ENCODE measurements around the gene PARD3.

The PARD3 gene

DNA sequence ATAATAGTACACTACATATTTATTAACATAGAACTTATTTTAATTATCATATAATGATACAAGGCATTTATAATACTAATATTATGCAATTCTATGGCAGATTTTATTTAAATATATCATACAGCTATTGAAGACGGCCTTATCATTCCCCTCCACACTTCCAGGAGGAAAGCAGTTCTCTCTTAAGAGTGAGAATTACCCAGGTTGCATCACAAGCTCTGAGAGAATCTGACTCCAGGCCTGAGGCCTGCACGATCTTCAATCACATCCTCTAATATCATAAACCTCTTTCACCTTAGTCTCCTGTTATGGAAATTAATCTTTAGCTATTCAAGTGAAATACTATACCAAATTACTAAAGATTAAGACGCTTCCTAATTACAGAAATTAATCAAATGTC, 564.4 kb downstream of the PARD3 start:
- DNase-seq (ENCODE audit: low read depth): no peak

DNA sequence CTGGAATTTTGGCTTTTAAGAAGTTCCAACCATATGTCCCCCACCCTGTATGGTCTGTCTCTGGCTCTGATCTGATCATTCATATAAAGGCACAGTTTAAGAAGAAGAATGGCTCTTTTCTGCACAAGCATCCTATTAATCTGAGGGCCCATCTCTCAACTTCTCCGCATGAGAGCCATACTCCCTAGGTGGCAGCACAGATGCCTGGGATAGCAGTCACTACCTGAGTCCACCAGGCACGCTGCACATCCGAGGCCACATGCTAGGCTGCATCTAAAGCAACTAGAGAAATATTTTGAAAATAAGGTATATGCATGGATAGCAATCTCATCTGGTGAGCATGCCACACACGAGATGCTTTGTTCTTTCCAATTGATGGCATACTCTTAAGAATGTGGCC, 565.5 kb downstream of the PARD3 start:
- DNase-seq (ENCODE audit: low read depth): peak; percentile 2

DNA sequence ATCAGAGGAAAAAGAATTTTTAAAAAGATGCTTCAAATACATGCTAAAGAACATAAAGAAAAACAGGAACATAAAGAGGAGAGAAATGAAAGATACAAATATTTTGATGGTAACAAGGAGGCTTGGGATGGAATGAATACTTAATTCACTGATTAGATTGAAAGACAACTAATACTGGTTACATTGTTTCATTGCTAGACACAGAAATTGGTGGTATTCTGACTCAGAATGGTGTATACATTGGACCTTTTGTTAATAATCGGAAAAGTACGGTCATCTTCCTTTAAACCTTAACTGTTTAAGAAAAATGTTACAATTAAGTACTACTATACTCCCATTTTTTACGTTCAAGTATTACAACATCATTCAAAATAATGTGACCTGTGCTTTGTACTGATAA, 567.5 kb downstream of the PARD3 start:
- no peak for DNase-seq (ENCODE audit: low read depth)

DNA sequence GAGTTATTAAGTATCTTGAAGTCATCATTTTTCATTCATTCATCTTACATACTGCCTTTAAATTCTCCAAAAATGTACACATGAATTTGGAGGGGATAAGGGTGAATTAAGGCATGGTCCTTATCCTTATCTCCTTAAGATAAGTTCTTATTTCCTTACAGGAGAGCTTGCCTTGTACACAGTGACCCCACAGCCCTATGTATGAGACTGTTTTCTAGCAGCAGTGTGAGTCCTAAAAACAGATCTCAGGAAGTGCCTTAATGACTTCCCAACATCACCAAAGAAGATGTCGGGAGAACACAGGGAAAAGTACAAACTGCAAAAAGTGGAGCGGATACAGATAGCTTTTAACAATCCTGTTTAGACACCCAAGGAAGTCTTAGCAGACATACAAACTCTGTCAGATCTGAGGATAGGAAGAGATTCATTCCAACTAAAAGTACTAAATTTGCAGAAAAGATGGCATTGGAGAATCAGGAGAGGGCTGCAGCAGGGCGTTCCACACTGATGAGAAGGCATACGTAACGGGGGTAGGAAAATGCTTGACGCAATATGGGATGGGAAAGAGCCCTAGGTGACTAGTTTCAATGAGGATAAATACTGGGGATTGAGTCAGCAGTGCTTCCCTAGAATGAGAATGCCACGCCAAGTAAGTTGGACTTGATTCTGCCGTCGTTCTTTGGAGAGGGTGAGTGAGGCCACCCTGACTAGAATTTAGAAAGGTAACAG, 570.2 kb downstream of the PARD3 start:
- DNase-seq (ENCODE audit: low read depth): no peak

DNA sequence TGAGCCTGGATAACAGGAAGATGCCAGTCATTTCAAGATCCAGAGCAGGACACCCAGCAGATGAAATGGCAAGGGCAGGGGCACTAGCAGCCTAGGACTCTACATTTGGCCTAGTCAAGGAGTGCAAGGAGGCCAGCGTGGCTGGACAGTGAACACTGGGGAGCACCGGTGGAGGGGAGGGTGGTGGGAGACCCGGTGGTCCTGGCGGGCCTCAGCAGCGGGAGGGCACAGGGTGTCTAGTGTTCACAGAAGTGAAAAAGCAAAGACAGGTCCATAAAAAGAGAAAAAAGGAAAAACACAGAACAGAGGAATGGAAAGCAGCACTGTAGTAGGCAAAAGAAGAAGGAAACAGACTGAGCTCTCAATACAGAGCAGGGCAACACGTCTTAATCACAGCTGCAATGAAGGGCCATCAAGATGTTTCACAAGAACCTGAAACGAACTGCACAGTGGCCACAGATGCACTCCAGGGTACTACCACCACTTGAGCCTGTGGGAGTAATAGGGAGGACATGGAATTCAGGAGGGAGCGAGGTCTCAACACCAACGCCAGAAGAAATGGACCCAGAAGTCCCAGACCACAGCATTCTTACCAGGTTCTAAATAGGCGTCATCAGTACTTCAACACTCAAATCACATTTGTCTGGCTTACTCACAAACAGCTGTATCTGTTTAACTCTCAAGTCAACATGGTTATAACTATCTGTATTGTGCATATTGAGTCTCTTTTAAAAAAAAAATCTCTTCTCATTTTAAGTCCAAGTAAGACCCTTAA, 573.7 kb downstream of the PARD3 start:
- no peak for DNase-seq (ENCODE audit: low read depth)

DNA sequence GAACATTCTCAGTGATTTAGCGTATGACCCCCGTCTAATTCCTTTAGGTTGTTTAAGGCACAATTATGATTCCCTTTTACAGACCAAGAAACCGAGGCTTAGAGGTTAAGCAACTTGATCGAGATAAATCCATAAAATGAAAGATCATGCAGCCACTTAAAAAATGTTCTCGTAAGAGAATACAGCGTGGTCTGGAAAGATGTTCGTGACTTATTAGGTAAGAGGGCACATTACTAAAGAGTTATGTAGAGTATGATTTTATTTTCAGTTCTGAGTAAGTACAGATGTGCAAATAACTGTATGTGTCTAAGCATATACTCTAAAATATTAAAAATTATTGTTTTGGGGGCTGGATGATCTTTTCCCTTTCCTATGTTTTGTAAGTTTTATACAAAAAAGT, 575.1 kb downstream of the PARD3 start:
- no peak for DNase-seq (ENCODE audit: low read depth)

DNA sequence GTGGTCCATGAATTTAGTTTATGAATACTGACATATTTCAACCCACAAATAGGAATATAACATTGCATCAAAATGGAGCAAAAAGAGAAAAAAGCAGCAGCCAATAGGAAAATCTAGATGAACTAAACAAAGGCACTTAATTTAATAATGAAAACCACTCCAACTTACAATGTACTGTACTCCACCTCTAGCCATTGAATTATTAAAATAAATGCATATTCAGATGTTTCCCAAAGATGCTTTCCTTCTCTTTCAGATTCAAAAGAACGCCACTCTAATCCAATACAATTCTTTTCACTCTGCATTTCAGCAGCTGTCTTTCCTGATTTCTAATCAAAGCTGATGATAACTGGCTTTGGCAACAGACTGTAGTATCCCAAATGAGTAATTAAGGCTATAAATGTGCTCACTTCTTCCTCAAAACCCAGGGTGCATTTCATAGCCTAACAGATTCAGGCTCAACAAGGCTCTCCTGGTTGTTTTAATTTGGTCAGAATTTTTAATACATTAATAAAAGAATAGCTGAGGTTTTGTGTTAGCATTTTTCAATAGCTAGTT, 577.1 kb downstream of the PARD3 start:
- DNase-seq (ENCODE audit: low read depth): no peak

DNA sequence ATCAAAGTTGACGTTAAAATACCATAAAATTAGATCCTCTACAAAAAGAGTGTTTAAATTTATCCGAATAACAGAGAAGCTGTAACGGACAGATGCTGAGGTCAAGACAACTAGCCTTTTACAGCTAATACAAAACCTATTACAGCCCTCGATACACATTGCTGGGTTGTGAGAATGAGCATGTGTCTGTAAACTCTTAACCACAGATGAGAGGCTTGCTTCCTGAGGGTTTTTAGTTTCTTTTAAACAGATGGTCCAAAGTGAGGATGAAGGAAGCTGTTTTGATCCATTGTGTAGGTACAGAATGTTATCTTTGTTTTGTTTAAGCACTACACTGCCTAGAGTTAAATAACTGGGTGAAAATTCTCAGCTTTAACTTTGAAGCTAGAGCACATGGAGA, 578.2 kb downstream of the PARD3 start:
- no peak for DNase-seq (ENCODE audit: low read depth)

DNA sequence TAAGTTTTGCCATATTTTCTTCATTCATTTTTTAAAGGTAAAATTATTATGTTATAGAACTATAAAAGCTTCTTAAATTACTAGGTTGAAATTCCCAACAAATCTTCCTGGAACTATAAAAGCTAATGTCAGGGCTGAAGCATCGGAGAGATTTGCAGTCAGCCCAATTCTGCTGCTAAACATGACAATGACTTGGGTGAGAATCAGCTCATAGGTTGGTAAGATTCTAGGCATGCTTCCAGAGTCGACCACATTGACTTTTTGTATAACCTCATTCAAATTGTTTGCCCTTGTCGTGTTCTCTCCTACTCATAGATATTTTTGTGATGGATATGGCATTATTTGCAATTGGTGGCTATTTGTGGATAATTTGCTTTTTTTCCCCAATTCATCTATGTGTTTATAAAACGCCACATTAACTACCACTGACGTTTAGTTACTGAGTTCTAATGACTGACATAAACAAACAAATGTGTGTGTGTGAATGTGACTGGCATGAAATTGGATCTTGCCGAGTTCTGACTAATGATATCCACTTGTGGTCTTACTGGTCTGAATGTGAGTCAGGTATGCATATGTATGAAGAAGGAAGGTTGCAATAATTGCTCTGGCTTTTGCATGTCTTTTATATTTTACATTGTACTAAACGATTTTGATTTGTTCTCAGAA, 579.8 kb downstream of the PARD3 start:
- peak; percentile 29 for DNase-seq (ENCODE audit: low read depth)

DNA sequence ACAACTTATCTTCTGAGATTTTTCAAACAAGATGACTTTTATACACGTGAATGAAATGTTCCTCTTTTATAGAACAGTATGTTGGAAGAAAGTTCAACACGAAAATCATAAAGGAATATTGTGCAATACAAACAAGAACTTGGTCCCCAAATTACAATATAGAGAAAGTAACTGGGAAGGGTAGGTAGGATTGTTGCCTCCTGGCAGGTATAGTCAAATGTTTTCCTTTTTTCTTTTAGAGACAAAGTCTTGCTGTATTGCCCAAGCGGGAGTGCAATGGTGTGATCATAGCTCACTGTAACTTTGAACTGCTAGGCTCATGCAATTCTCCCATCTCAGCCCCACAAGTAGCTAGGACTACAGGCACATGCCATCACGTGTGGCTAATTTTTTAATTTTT, 582.6 kb downstream of the PARD3 start:
- no peak for DNase-seq (ENCODE audit: low read depth)

DNA sequence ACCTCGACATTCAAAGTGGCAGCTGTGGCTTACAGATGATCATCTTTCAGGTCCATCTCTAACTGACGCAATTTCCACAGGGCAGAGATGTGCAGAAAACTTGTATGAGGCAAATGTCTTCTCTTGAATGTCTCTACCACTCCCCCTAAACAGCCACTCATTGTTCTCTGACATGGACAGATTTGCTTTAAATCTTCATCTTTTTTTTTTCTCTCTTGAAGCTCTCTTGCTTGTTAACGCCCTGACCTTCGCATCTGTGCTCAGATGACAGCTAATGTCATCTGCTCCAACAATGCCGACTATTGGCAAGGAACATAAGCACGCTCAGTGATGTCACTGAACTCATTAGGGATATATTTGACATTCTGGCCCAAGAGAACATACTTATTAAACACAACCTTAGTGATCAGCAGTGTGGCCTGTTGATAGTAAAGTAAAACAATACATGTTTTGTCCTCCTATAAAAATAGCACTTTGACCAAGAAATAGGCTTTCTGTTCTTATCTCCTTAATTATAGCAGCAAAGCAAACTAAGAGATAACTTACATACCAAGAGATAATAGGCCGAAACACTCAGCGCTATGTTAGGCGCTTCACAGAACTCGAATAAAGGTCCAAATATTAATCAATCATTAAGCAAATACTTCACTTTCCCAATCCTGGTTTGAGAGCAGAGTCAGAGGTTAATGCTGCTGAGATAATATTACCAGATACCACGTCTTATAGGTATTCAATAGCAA, 583.5 kb downstream of the PARD3 start:
- DNase-seq (ENCODE audit: low read depth): no peak

DNA sequence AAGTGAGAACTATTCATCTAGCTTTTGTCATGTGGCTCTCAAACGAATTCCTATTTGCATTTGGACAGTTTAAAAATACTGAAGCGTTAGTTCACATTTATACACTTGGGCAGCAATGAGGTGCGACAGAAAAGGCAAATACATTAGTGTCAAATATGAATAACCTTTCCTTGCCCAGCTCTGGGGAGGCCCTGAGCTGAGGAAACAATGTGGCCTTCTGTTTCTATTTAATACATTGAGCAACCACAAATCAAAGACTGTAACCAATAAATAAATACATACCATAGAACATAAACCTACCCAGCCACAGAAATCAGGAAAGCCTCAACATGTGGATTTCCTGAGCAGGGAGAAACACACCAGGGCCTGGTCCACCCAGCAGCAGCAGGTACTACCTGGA, 585.2 kb downstream of the PARD3 start:
- DNase-seq (ENCODE audit: low read depth): no peak

DNA sequence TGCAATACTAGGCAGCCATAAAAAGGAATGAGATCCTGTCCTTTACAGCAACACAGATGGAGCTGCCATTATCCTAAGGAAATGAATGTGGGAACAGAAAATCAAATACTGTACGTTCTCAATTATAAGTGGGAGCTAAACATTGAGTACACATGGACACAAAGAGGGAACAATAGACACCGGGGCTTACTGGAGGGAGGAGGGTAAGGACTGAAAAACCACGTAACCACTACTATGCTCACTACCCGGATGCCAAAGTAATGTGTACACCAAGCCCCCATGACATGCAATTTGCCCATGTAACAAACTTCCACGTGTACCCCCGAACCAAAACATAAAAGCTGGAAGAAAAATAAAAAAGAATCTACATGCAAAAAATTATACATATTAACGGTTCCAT, 587.0 kb downstream of the PARD3 start:
- no peak for DNase-seq (ENCODE audit: low read depth)

DNA sequence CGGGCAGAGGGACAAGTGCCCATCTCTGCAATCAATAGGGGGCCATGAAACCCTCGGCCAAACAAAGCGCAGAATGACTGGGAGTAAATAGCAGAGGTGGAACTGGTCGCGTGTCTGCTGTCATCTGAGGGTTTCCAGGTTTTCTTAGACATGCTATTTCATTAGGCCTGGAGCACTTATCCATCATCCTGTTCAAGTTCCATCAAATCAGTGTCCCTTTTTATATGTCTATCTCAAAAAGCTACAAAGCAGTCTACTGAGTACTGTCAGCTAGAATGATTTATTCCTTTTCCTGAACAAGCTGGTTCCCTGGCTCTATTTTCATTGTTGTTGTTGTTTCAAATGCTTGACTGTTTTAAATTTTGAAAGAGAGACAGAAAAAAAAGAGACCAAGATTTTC, 590.5 kb downstream of the PARD3 start:
- no peak for DNase-seq (ENCODE audit: low read depth)

DNA sequence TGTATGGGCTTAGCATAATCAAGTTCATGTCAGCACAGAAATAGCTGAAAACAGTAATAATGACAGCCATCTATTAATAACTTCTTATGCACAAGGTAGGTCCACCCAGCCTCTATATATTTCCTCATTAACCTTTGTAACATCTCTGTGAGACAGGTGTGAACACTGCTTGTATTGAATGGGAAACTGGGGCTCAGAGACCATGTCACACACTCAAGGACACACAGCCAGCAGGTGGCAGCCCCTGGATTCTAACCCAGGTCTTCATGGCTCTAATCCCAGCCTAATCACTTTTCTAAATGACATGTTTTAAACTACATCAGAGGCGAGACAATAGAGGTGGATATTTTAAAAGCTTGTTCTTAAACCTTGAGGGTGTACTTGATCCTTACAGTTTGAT, 591.4 kb downstream of the PARD3 start:
- no peak for DNase-seq (ENCODE audit: low read depth)

DNA sequence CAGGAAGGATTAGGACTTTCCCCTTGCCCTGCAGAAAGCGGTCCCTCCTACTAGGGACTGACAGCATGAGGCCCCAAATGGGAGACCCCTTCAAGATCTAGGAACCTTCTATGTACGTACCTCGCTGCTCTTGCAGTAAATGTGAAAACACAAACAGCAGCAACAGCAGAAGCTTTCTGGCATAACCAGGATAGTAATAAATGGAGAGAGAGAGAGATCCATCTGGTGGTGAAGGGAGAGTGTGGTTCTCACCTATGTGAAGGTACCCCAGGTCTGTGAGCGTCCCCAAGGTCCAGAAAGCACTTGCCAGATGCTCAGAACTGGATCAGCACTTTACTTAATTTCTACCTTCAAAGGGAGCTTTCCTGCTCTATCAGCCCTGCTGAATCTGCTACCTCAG, 592.7 kb downstream of the PARD3 start:
- DNase-seq (ENCODE audit: low read depth): no peak

DNA sequence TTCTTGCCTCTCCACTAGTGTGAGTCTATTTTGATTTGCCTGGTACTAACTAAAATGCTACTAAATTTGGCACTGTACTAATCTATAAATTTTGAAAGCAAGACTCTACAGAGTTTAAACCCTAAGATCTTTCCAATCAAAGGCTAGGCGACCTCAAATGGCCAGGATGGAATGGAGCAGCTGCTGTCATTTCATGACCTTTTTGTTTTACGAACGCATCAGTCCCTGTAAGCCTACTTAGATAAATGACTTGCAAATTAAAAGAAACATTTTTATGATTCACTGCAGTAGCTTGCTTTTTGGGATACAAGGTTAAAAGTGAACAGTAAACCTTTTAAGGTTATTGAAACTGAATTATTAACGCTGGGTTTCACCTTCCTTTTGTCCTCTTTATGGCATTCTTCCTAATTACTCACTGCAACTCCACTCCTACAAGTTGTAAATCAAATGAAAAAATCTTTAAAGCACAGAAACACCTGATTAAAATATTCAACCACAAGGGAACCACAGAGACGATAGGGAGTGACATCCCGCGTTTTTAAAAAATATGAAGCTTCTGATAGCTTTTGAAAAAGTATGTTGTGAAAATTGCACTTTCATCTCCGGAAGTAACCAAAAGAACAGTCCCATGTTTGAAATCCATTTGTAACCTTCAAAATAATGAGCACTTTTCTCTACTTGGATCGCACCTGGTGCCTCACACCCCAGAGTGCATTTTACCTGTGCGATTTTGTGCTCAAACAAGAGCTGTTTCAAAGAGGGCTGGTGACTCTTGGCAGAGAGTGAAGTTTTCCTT, 595.1 kb downstream of the PARD3 start:
- DNase-seq (ENCODE audit: low read depth): no peak

DNA sequence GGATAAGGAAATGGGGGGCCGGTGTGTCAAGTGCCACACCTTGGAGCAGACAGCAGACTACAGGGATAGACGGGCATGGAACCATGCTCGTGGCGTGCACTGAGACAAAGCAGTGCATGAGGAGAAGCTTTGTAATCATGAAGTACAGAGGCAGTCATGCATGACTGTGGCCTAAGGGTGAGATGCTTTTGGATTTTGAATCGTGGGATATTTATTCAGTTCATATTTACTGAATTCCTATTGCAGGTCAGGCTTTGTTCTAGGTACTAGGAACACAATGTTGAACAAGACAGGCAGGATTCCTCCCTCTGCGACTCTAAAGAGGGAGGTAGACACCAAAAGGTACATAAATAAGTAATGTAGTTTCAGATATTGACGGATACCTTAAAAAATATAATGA, 597.6 kb downstream of the PARD3 start:
- DNase-seq (ENCODE audit: low read depth): no peak

DNA sequence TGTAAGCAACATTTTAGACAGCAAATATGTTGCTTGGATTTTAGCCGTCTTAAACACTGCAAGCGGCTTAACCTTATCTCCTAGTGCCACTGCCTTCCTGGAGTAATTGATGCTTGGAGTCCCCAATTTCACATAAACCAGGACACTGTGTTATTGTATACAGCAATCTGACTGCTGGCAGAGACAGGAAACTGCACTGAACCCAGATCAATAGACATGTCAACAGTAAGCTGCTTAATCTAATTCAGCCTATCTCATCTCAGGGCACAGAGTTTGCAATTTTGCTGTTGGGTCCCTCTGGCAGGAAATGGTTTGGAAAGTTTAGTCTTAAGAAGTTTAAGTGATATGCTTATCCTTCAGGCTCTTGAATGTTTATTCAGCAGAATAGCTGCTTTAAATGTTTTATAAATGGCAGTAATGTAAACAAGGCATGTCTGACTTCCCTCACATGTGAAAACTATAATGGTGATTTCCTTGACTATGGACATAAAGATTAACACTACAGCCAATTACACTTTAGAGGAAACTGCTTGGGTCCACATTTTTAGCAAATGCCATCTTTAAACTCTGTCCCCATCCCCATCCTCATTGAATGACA, 598.6 kb downstream of the PARD3 start:
- DNase-seq (ENCODE audit: low read depth): peak; percentile 25

DNA sequence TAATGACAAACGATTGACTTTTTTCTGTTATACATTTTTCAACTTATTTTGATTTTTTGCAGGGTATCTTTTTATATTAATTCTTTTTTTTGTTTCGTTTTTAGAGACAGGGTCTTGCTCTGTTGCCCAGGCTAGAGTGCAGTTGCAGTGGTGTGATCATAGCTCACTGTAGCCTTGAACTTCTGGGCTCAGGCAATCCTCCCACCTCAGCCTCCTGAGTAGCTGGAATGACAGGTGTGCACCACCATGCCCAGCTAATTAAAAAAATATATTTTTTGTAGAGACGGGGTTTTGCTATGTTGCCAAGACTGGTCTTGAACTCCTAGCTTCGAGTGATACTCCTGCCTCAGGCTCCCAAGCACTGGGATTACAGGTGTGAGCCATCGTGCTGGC, 601.3 kb downstream of the PARD3 start:
- DNase-seq (ENCODE audit: low read depth): no peak

DNA sequence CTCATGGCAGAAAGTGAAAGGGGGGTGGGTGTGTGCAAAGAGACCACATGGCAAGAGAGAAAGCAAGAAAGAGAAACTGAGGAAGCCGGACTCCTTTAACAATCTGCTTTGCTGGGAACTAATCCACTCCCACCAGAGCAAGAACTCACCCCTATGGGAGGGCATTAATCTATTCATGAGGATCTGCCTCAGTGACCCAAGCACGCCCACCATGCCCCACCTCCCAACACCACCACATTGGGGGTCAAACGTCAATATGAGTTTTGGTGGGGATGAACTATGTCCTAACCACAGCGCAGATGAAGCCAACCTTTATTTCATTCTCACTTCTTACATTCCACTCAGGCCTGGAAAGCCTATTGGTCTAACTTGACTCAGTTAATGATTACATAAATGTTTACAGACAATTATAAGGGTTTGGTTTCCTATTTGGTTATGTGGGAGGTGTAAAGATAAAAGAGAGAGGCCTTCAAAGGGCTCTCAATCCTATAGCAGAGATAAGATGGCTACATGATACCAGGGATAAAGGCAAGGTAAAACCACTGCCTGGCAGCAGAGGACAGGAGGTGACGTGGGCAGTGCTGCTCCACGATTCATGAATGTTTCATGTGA, 601.8 kb downstream of the PARD3 start:
- no peak for DNase-seq (ENCODE audit: low read depth)

All from EH (cell line).